ENCODE data around the gene EDEM2. TPM values are rescaled to one million over a fixed set of nuclear protein-coding genes. Genes with fewer than 3 reads are reported as not detected.

Gene EDEM2
- total RNA-seq, 1 experiment from 2014 or later, result 28.5 TPM

DNA sequence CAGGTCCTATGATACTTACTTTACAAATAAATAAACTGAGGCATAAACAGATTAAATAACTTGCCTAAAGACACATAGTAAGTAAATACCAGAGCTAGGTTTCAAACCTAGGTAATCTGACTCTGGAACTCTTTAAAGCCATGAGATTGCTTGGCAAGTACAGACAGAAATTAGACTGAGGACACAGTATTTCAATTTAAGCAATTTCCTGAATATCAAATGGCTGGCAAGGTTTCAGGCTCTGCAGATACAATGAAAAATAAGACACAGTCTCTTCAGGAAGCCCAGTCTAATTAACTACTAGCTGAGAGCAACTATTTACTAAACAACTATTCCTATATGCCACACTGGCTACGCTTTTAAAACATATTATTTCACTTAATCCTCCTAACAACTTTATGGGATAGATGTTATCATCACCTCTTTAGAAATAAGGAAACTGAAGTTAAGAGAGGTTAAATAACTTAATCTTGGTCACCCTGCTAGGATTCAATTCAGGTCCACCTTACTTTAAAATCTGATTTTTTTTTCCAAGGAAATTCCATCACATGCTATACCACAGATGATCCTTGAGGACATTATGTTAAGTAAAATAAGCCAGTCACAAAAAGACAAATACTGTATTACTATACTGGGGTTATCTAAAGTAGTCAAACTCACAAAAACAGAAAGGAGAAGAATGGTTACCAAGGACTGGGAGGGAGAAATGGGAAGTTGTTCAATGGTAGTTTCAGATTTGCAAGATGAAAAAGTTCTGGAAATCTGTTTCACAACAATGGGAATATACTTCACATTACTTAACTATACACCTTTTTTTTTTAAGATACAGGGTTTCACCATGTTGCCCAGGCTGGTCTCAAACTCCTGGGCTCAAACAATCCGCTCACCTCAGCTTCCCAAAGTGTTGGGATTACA is 58.6 kb downstream of the EDEM2 start:
- ChIA-PET CTCF (no interaction called here), POLR2A (ENCODE audit: unreplicated experiment) (interaction anchor here (0.5 kb wide), 1 partner anchor 49 kb away, joined by 3 read pairs; no protein-coding TSS in a partner anchor)
- Histone ChIP-seq H3K79me2 (ENCODE audit: low read length) (peaks cover 84% of the 10 kb centered on the region), H3K9ac (ENCODE audit: low read length) (no peak overlapping the region), H3K4me1 (ENCODE audit: insufficient read depth, low read length) (peaks cover 14% of the 10 kb centered on the region), H3K9me3 (ENCODE audit: low read length) (no peaks in the 10 kb centered on the region), H3K27me3 (ENCODE audit: low read length) (no peaks in the 10 kb centered on the region), H3K27ac (ENCODE audit: low read length) (no peak overlapping the region), H3K9me2 (replicated peaks; ENCODE audit: low read length) (no peaks in the 10 kb centered on the region), H3K4me3 (ENCODE audit: low read length) (no peak overlapping the region), H3K36me3 (ENCODE audit: low read depth, low read length) (no peaks in the 10 kb centered on the region), H2AFZ (ENCODE audit: low read length) (no peak overlapping the region), H3K4me2 (ENCODE audit: low read length) (no peak overlapping the region), H4K20me1 (ENCODE audit: low read length) (peaks cover 21% of the 10 kb centered on the region), H3F3A (ENCODE audit: low read length, unreplicated experiment) (peaks cover 6% of the 10 kb centered on the region)
- BruUV-seq (replicated peaks), result no TSS peak
- no peak for TF ChIP-seq EZH2phosphoT487 (IDR thresholded peaks at IDR 0.05; ENCODE audit: borderline replicate concordance, low read length)
- ATAC-seq (no peak), DNase-seq (no peak)
- intact Hi-C loops (cut with micrococcal nuclease), result no loop called here

DNA sequence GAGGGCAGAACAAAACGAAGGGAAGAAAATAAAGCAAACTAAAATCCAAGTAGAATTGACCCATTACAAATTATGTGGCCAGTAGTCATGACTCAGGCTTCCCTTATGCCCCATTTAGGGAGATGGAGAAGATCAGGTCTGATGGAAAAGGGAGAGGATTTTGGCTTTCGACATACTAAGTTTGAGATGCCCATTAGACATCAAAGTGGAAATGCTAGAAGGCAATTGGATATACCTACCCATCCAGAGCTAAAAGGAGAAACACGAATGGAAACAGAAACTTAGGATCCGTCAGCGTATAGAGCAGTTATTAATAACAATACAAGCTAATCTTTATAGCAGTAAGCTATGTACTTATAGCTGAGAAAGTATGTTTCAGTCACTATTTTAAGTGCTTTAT is 59.3 kb downstream of the EDEM2 start:
- Histone ChIP-seq H2AFZ (ENCODE audit: low read length) (no peak overlapping the region), H3K9ac (ENCODE audit: low read length) (no peak overlapping the region), H3K27me3 (ENCODE audit: low read length) (no peaks in the 10 kb centered on the region), H3K9me3 (ENCODE audit: low read length) (no peaks in the 10 kb centered on the region), H3K27ac (ENCODE audit: low read length) (no peak overlapping the region), H3K79me2 (ENCODE audit: low read length) (peaks cover 91% of the 10 kb centered on the region), H3K36me3 (ENCODE audit: low read depth, low read length) (no peaks in the 10 kb centered on the region), H3K4me2 (ENCODE audit: low read length) (no peak overlapping the region), H3K4me1 (ENCODE audit: insufficient read depth, low read length) (peaks cover 7% of the 10 kb centered on the region), H3K4me3 (ENCODE audit: low read length) (no peak overlapping the region), H3K9me2 (replicated peaks; ENCODE audit: low read length) (no peaks in the 10 kb centered on the region), H3F3A (ENCODE audit: low read length, unreplicated experiment) (no peaks in the 10 kb centered on the region), H4K20me1 (ENCODE audit: low read length) (peaks cover 22% of the 10 kb centered on the region)
- DNase-seq (no peak), ATAC-seq (no peak)
- BruUV-seq (replicated peaks), result no TSS peak
- intact Hi-C loops (cut with micrococcal nuclease), result no loop called here
- TF ChIP-seq, protein P1, sequence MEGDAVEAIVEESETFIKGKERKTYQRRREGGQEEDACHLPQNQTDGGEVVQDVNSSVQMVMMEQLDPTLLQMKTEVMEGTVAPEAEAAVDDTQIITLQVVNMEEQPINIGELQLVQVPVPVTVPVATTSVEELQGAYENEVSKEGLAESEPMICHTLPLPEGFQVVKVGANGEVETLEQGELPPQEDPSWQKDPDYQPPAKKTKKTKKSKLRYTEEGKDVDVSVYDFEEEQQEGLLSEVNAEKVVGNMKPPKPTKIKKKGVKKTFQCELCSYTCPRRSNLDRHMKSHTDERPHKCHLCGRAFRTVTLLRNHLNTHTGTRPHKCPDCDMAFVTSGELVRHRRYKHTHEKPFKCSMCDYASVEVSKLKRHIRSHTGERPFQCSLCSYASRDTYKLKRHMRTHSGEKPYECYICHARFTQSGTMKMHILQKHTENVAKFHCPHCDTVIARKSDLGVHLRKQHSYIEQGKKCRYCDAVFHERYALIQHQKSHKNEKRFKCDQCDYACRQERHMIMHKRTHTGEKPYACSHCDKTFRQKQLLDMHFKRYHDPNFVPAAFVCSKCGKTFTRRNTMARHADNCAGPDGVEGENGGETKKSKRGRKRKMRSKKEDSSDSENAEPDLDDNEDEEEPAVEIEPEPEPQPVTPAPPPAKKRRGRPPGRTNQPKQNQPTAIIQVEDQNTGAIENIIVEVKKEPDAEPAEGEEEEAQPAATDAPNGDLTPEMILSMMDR (conservative IDR thresholded peaks at IDR 0.05; ENCODE audit: low read depth, low read length), result no peak
- TF ChIP-seq EZH2phosphoT487 (IDR thresholded peaks at IDR 0.05; ENCODE audit: borderline replicate concordance, low read length) (no peak), EZH2 (IDR thresholded peaks at IDR 0.05; ENCODE audit: low read length, unreplicated experiment) (no peak)
- ChIA-PET CTCF (no interaction called here), POLR2A (ENCODE audit: unreplicated experiment) (interaction anchor here (0.5 kb wide), 1 partner anchor 48 kb away, joined by 3 read pairs; no protein-coding TSS in a partner anchor)

DNA sequence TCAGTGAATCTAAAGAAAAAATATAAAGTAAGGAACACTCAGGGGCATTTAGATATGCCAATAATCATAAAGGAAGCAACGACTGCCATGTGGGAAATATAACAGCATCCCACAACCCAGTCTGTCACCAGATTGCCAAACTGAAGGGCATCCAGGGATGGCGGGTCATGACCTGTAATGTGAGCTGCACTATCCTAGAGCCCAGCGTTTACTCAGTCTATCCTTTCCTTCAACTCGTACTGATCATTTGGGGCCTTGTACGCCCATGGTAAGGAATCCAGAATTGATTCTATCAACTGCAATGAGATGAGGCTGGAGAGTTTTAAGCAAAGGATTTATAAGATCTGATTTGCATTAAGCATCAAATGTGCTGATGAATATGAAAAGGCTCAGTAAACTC is 59.8 kb downstream of the EDEM2 start:
- Histone ChIP-seq H3K4me3 (ENCODE audit: low read length) (no peak overlapping the region), H3K9me2 (replicated peaks; ENCODE audit: low read length) (no peaks in the 10 kb centered on the region), H3K79me2 (ENCODE audit: low read length) (peaks cover 93% of the 10 kb centered on the region), H3K27me3 (ENCODE audit: low read length) (no peaks in the 10 kb centered on the region), H4K20me1 (ENCODE audit: low read length) (peaks cover 25% of the 10 kb centered on the region), H2AFZ (ENCODE audit: low read length) (no peak overlapping the region), H3K27ac (ENCODE audit: low read length) (no peak overlapping the region), H3K36me3 (ENCODE audit: low read depth, low read length) (no peaks in the 10 kb centered on the region), H3K4me1 (ENCODE audit: insufficient read depth, low read length) (peaks cover 7% of the 10 kb centered on the region), H3K9me3 (ENCODE audit: low read length) (no peaks in the 10 kb centered on the region), H3F3A (ENCODE audit: low read length, unreplicated experiment) (no peaks in the 10 kb centered on the region), H3K9ac (ENCODE audit: low read length) (no peak overlapping the region), H3K4me2 (ENCODE audit: low read length) (no peak overlapping the region)
- DNase-seq (no peak), ATAC-seq (no peak)
- TF ChIP-seq EZH2phosphoT487 (IDR thresholded peaks at IDR 0.05; ENCODE audit: borderline replicate concordance, low read length) (no peak), EZH2 (IDR thresholded peaks at IDR 0.05; ENCODE audit: low read length, unreplicated experiment) (no peak)
- TF ChIP-seq, protein P1 (conservative IDR thresholded peaks at IDR 0.05; ENCODE audit: low read depth, low read length), result no peak
- CTCF ChIA-PET, result interaction anchor here (0.6 kb wide), 1 partner anchor 9 kb away, joined by 5 read pairs; no protein-coding TSS in a partner anchor
- intact Hi-C loops (cut with micrococcal nuclease), result no loop called here
- BruUV-seq (replicated peaks), result no TSS peak
- POLR2A ChIA-PET (ENCODE audit: unreplicated experiment), result no interaction called here

All from PC-3 (cell line).